Left ventricle myocardium inferior (tissue), 1 donor: ENCODE results near the gene PIGU. TPM values are rescaled to one million over a fixed set of nuclear protein-coding genes. Genes with fewer than 3 reads are reported as not detected.

ENCODE experiments used
- DNase-seq: peaks from one replicate; pipeline ENCODE4 v3.0.0-alpha.2; 2020
- H3K27ac ChIP-seq: fragments of 200-600 bp; replicated peaks from 2 replicates; pipeline ENCODE4 v1.8.0; 2021
- H3K27me3 ChIP-seq: fragments of 200-600 bp; 2 replicates; pipeline ENCODE4 v1.8.0; 2021; ENCODE audit warnings: low read depth
- H3K36me3 ChIP-seq: fragments of 200-600 bp; 2 replicates; pipeline ENCODE4 v1.8.0; 2021
- H3K4me1 ChIP-seq: fragments of 200-600 bp; 2 replicates; pipeline ENCODE4 v1.8.0; 2021
- H3K4me3 ChIP-seq: fragments of 200-600 bp; 2 replicates; pipeline ENCODE4 v1.8.0; 2021; ENCODE audit warnings: mild to moderate bottlenecking, moderate library complexity
- H3K9me3 ChIP-seq: fragments of 200-600 bp; replicated peaks from 2 replicates; pipeline ENCODE4 v1.8.0; 2021
- CTCF ChIP-seq: fragments of 200-600 bp; IDR thresholded peaks from 2 replicates; pipeline ENCODE4 v1.8.0; 2021; ENCODE audit warnings: antibody characterized with exemption, mild to moderate bottlenecking, borderline replicate concordance
- intact Hi-C: fragments of 100-400 bp; cut with micrococcal nuclease; formaldehyde crosslinking; loops from one replicate; pipeline ENCODE4 v1.11.0; 2022
- total RNA-seq: library from RNA; stranded (reverse); fragmentation: NEBNext Ultra II Directional; extraction: Animal tissue kit (Norgen Biotek cat#: 25700); gene quantifications from one replicate; pipeline ENCODE4 v1.2.1, GENCODE V29; 2021
- donor health status: DM: no; HTN: yes; CAD: no; lungs with severe emphysema.

PIGU gene
- total RNA-seq, 1 donor from 2014 or later: 13.7 TPM

- intact Hi-C loops: no loop called here
- Histone ChIP-seq H3K4me1 (peaks cover 38% of the 10 kb centered on the region), H3K36me3 (peaks cover 83% of the 10 kb centered on the region), H3K27me3 (no peaks in the 10 kb centered on the region), H3K27ac (no peak overlapping the region), H3K9me3 (no peaks in the 10 kb centered on the region), H3K4me3 (no peak overlapping the region)
- DNase-seq: no peak
- no peak for TF ChIP-seq CTCF
Observed at GRCh38 chr20:34535857-34536256, 141.0 kb downstream of the PIGU start.

- Histone ChIP-seq H3K27ac (no peak overlapping the region), H3K4me3 (no peak overlapping the region), H3K36me3 (peaks cover 83% of the 10 kb centered on the region), H3K4me1 (peaks cover 39% of the 10 kb centered on the region), H3K9me3 (no peaks in the 10 kb centered on the region), H3K27me3 (no peaks in the 10 kb centered on the region)
- TF ChIP-seq CTCF: no peak
- DNase-seq: no peak
- intact Hi-C loops: no loop called here
Observed at GRCh38 chr20:34535301-34535840, 141.5 kb downstream of the PIGU start.

DNA sequence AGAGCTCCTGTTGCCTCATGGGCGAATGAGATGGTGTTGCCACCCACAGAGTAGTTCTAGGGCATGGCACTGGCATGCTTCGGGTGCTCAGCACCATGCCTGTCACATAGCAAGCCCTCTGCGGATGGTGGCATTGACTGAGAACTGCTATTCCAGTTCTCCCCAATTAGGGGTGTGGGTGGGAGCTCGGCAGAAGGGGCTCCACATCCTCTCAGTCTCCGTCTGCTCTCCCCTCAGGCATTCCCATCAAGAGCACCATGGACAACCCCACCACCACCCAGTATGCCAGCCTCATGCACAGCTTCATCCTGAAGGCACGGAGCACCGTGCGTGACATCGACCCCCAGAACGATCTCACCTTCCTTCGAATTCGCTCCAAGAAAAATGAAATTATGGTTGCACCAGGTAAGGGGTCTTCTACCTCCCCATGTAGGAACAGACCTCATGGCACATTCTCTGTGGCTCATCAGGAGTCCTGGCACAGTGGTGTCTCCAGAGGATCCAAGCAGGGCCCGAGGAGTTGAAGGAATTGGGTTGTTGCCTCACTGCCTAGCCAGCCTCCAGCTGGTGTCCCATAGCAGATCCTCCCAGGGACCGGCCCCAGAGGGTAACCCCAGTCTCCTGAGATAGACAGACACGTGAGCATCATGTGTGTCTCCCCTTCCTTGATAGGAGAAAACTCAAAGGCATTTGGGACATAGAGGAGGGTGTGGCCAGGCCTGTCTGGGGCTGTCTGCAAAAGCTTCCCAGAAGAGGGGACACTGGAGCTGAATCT lies 142.3 kb downstream of the PIGU start:
- Histone ChIP-seq H3K27me3 (no peaks in the 10 kb centered on the region), H3K9me3 (no peaks in the 10 kb centered on the region), H3K4me3 (no peak overlapping the region), H3K36me3 (peaks cover 83% of the 10 kb centered on the region), H3K4me1 (peaks cover 47% of the 10 kb centered on the region), H3K27ac (no peak overlapping the region)
- DNase-seq: no peak
- intact Hi-C loops: no loop called here
- TF ChIP-seq CTCF: no peak

DNA sequence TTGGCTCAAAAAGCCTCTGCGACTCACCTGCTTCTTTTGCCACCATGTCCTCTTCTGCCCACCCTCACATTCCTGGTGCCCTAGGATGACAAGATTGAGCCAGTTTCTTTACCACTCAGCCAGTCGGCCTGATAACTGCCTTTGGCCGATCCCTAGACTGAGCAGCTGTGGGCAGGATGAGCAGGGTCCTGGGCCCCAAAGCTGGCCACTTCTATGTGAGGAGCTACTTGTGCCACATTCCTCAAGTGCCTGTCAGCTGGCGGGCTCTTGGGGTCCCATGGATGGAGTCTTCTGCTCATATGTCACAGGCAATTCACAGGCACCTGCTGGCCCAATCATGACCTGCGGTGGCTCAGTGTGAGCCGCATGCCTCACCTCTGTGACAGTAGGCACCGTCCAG lies 144.1 kb downstream of the PIGU start:
- no peaks in the 10 kb centered on the region for H3K9me3 ChIP-seq
- peaks cover 86% of the 10 kb centered on the region for H3K36me3 ChIP-seq
- DNase-seq: no peak
- peaks cover 54% of the 10 kb centered on the region for H3K4me1 ChIP-seq
- no peaks in the 10 kb centered on the region for H3K27me3 ChIP-seq
- intact Hi-C loops: no loop called here
- H3K27ac ChIP-seq: no peak overlapping the region
- H3K4me3 ChIP-seq: no peak overlapping the region
- no peak for TF ChIP-seq CTCF

DNA sequence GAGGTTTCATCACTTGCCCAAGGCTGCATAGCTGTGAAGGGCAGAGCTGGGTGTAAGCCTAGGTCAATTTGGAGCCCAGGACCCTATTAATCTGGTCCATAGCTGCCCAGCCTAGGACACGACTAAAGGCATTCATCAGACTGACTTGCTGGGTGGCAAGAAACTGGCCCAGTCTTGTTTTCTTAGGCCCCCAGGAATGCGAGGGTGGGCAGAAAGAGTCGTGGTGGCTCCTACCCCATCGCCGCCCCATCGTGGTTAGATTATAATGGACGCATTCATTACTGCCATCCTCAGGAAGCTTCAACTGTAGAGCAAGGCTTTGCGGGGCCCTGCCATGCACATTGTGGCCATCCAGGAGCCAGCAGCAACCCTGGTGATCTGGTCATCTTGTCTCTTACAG lies 144.6 kb downstream of the PIGU start:
- Histone ChIP-seq H3K4me1 (peaks cover 58% of the 10 kb centered on the region), H3K9me3 (no peaks in the 10 kb centered on the region), H3K27me3 (no peaks in the 10 kb centered on the region), H3K36me3 (peaks cover 86% of the 10 kb centered on the region), H3K27ac (no peak overlapping the region), H3K4me3 (no peak overlapping the region)
- no peak for TF ChIP-seq CTCF
- DNase-seq: no peak
- intact Hi-C loops: no loop called here
